SK-N-SH (cell line): ENCODE measurements around the gene PIMREG. TPM values are rescaled to one million over a fixed set of nuclear protein-coding genes. Genes with fewer than 3 reads are reported as not detected.
A peak's percentile ranks its signal among the peaks of the same experiment; 100 is the strongest.

Experiments
- CTCF ChIA-PET: fragments of 300-600, 350-600 bp; formaldehyde crosslinking; extraction: SDS; loops from one replicate; lab custom pipeline; 2021; lab: Yijun Ruan, JAX
- POLR2A ChIA-PET: fragments of 350-600 bp; sonication (Branson Sonifier 250); formaldehyde crosslinking; extraction: SDS; loops from one replicate; lab custom pipeline; 2020; ENCODE audit warnings: antibody characterized with exemption, inconsistent platforms; lab: Yijun Ruan, JAX
- DNase-seq: peaks from one replicate; pipeline ENCODE4 v3.0.0; 2012
- H2AFZ ChIP-seq: fragments of 200-600 bp; sonication (generic); 2 replicates; pipeline ENCODE4 v1.8.1; 2016; ENCODE audit warnings: antibody characterized with exemption, mild to moderate bottlenecking, low read depth
- H3F3A ChIP-seq: fragments of 200-600 bp; sonication (generic); replicated peaks from 2 replicates; pipeline ENCODE3; 2016; ENCODE audit warnings: antibody characterized with exemption, mild to moderate bottlenecking; ENCODE audit not compliant: insufficient read depth
- H3K27ac ChIP-seq, 2 experiments: fragments of 200-500 bp in 1 of 2; fragments of 200-600 bp in 1 of 2; sonication (Bioruptor generic) in 1 of 2; sonication (generic), shearing (Covaris generic) in 1 of 2; 2 replicates each; pipeline versions ENCODE4 v1.5.1 to v1.6.1; 2014 to 2016; ENCODE audit warnings: low read depth in 2 of 2, inconsistent platforms in 1 of 2, low read length in 1 of 2, mild to moderate bottlenecking in 1 of 2, mixed read lengths in 1 of 2
- H3K27me3 ChIP-seq: fragments of 200-600 bp; sonication (generic), shearing (Covaris generic); 2 replicates; pipeline ENCODE4 v1.6.1; 2016; ENCODE audit warnings: mixed run types; ENCODE audit not compliant: insufficient read depth
- H3K36me3 ChIP-seq, 2 experiments: fragments of 200-500 bp in 1 of 2; fragments of 200-600 bp in 1 of 2; sonication (Bioruptor generic) in 1 of 2; sonication (generic) in 1 of 2; replicated peaks in 1 of 2; 2 replicates each; pipeline versions ENCODE3 to v1.5.1; 2014 to 2016; ENCODE audit warnings: low read length in 1 of 2, mild to moderate bottlenecking in 1 of 2; ENCODE audit not compliant: insufficient read depth in 2 of 2, control insufficient read depth in 1 of 2
- H3K4me1 ChIP-seq, 2 experiments: fragments of 200-500 bp in 1 of 2; fragments of 200-600 bp in 1 of 2; sonication (Bioruptor generic) in 1 of 2; sonication (generic), shearing (Covaris generic) in 1 of 2; 2 replicates each; pipeline versions ENCODE4 v1.5.1 to v1.6.1; 2014 to 2016; ENCODE audit warnings: low read depth in 1 of 2, low read length in 1 of 2, mixed run types in 1 of 2; ENCODE audit not compliant: insufficient read depth in 2 of 2, control insufficient read depth in 1 of 2
- H3K4me2 ChIP-seq: fragments of 200-600 bp; sonication (generic), shearing (Covaris generic); 2 replicates; pipeline ENCODE4 v1.6.1; 2017; ENCODE audit warnings: mixed run types
- H3K4me3 ChIP-seq, 2 experiments: fragments of 200-500 bp in 1 of 2; fragments of 200-600 bp in 1 of 2; sonication (Bioruptor generic) in 1 of 2; sonication (generic), shearing (Covaris generic) in 1 of 2; 2 replicates each; pipeline versions ENCODE4 v1.5.1 to v1.8.1; 2014 to 2016; ENCODE audit warnings: low read depth in 2 of 2, inconsistent platforms in 1 of 2, low read length in 1 of 2, mild to moderate bottlenecking in 1 of 2, mixed read lengths in 1 of 2, moderate library complexity in 1 of 2
- H3K79me2 ChIP-seq: fragments of 200-600 bp; sonication (generic); 2 replicates; pipeline ENCODE4 v1.8.1; 2017; ENCODE audit warnings: mild to moderate bottlenecking; ENCODE audit not compliant: insufficient read depth
- H3K9ac ChIP-seq: fragments of 200-600 bp; sonication (generic); 2 replicates; pipeline ENCODE4 v1.6.1; 2017; ENCODE audit warnings: mixed run types
- H3K9me2 ChIP-seq: fragments of 200-600 bp; sonication (generic); 2 replicates; pipeline ENCODE4 v1.6.1; 2017; ENCODE audit warnings: mixed run types
- H3K9me3 ChIP-seq: fragments of 200-600 bp; sonication (generic); 2 replicates; pipeline ENCODE4 v1.6.1; 2017; ENCODE audit warnings: mixed run types, mild to moderate bottlenecking, moderate library complexity
- H4K20me1 ChIP-seq: fragments of 200-600 bp; sonication (generic); 2 replicates; pipeline ENCODE4 v1.6.1; 2017; ENCODE audit warnings: mild to moderate bottlenecking, mixed run types; ENCODE audit not compliant: insufficient read depth
- CHD2 ChIP-seq: fragments of 150-350 bp; IDR thresholded peaks from 2 replicates; pipeline ENCODE4 v1.6.1; 2018; ENCODE audit warnings: low read length; ENCODE audit not compliant: partially characterized antibody
- CTCF ChIP-seq: fragments of 200-600 bp; sonication (generic); IDR thresholded peaks from 2 replicates; pipeline ENCODE4 v1.6.1; 2017; ENCODE audit warnings: antibody characterized with exemption, mild to moderate bottlenecking, moderate library complexity
- ELF1 ChIP-seq: IDR thresholded peaks from 2 replicates; pipeline ENCODE4 v1.4.0; 2012
- FOSL2 ChIP-seq: IDR thresholded peaks from 2 replicates; pipeline ENCODE4 v1.4.0; 2012; ENCODE audit warnings: low read depth, mild to moderate bottlenecking, moderate library complexity, borderline replicate concordance
- FOXM1 ChIP-seq: IDR thresholded peaks from 2 replicates; pipeline ENCODE4 v1.4.0; 2012; ENCODE audit warnings: low read depth, mild to moderate bottlenecking
- MAX ChIP-seq: IDR thresholded peaks from 2 replicates; pipeline ENCODE4 v1.4.0; 2012; ENCODE audit warnings: low read depth
- PBX3 ChIP-seq: IDR thresholded peaks from 2 replicates; pipeline ENCODE4; 2012
- POLR2AphosphoS5 ChIP-seq: IDR thresholded peaks from 2 replicates; pipeline ENCODE4 v1.6.1; 2012; ENCODE audit warnings: low read depth, low read length
- RAD21 ChIP-seq: IDR thresholded peaks from 2 replicates; pipeline ENCODE4 v1.6.1; 2012; ENCODE audit warnings: mild to moderate bottlenecking, low read length
- REST ChIP-seq: IDR thresholded peaks from 2 replicates; pipeline ENCODE4 v1.6.1; 2012; ENCODE audit warnings: mild to moderate bottlenecking, low read depth, low read length, moderate library complexity
- RXRA ChIP-seq: IDR thresholded peaks from 2 replicates; pipeline ENCODE4 v1.4.0; 2012; ENCODE audit warnings: low read depth, mild to moderate bottlenecking, borderline replicate concordance
- TEAD4 ChIP-seq: IDR thresholded peaks from 2 replicates; pipeline ENCODE4 v1.4.0; 2012; ENCODE audit warnings: mild to moderate bottlenecking, borderline replicate concordance; ENCODE audit not compliant: insufficient read depth
- WGBS: methylation state at CpG from one replicate; pipeline ENCODE4 v1.1.6; 2017; ENCODE audit warnings: low lambda C conversion rate; 5-methylcytosine and 5-hydroxymethylcytosine counted together
- polyA plus RNA-seq, 3 experiments: library from polyadenylated mRNA; depleted of rRNA; stranded (reverse); fragments of >200 nt; gene quantifications; 2 replicates each; pipeline ENCODE4 v1.2.3, GENCODE V29; 2012

PIMREG gene
- polyA plus RNA-seq, 1 of the 3 experiments (the other 2 are of a cell fraction) = 19.6 TPM

GRCh38 chr17:6429266-6429665, 15.0 kb upstream of the PIMREG start:
- Histone ChIP-seq H3K9me2 (no peaks in the 10 kb centered on the region), H3K27me3 (no peaks in the 10 kb centered on the region), H3K36me3 (no peaks in the 10 kb centered on the region), H3F3A (no peaks in the 10 kb centered on the region), H3K9ac (no peak overlapping the region), H3K4me1 (no peaks in the 10 kb centered on the region), H3K27ac (no peak overlapping the region), H3K9me3 (peaks cover 5% of the 10 kb centered on the region; the same call in 1 of the 2 replicates), H3K4me2 (no peak overlapping the region), H3K79me2 (no peaks in the 10 kb centered on the region), H2AFZ (no peak overlapping the region), H3K4me3 (no peak overlapping the region), H4K20me1 (no peaks in the 10 kb centered on the region)
- 41% methylated on average over 4 of the region's 7 CpGs for WGBS
- POLR2A ChIA-PET = no interaction called here
- no peak for DNase-seq
- CTCF ChIA-PET = interaction anchor here (1.2 kb wide), 1 partner anchor 842 kb away, joined by 5 read pairs; no protein-coding TSS in a partner anchor
- TF ChIP-seq RXRA (no peak), REST (no peak), RAD21 (no peak), ELF1 (no peak), CHD2 (no peak), TEAD4 (no peak), MAX (no peak), FOXM1 (no peak), PBX3 (no peak), POLR2AphosphoS5 (no peak)

- TF ChIP-seq FOSL2 = no peak
- TF ChIP-seq CTCF = peak; percentile 50
- Histone ChIP-seq H3K27ac (no peak overlapping the region), H3K36me3 (no peaks in the 10 kb centered on the region), H3K9me2 (no peaks in the 10 kb centered on the region), H2AFZ (no peak overlapping the region), H3K9me3 (peaks cover 5% of the 10 kb centered on the region; the same call in 1 of the 2 replicates), H3K4me2 (no peak overlapping the region), H3K4me1 (no peaks in the 10 kb centered on the region), H3K79me2 (no peaks in the 10 kb centered on the region), H3F3A (no peaks in the 10 kb centered on the region), H4K20me1 (no peaks in the 10 kb centered on the region), H3K9ac (no peak overlapping the region), H3K27me3 (no peaks in the 10 kb centered on the region), H3K4me3 (no peak overlapping the region)
- no peak for DNase-seq
- ChIA-PET POLR2A (no interaction called here), CTCF (interaction anchor here (1.4 kb wide), 1 partner anchor 9 kb away, joined by 3 read pairs; no protein-coding TSS in a partner anchor)
These were observed 13.5 kb upstream of the PIMREG start for GRCh38 chr17:6430769-6431168.
